ENCODE results near the gene CLDN16.

GRCh38 chr3:190414297-190414696 lies 26.3 kb downstream of the CLDN16 start:
- TF ChIP-seq POLR2A (IDR thresholded peaks at IDR 0.05), result no peak
- TF ChIP-seq CTCF (IDR thresholded peaks at IDR 0.05), result no peak

Data from testis (tissue), 2 donors.